Fibroblast of pulmonary artery (primary cell): ENCODE data around the gene OPRD1.
"Not testable (repeated sequence)": the region's sequence is repeated elsewhere in the genome, so short reads cannot be mapped to it uniquely, and the experiment has no call there.

Experiments
- DNase-seq: peaks from one replicate; pipeline ENCODE4 v3.0.0-alpha.2; 2010; ENCODE audit warnings: low read depth
- H3K4me3 ChIP-seq: replicated peaks from 2 replicates; pipeline ENCODE4 v1.5.1; 2011; ENCODE audit warnings: low read depth, mild to moderate bottlenecking, control low read depth, low read length, moderate library complexity
- TF ChIP-seq, protein P1 (sequence below): IDR thresholded peaks from 2 replicates; pipeline ENCODE4 v1.5.1; 2011; ENCODE audit warnings: mild to moderate bottlenecking, control low read depth, low read length, inconsistent platforms; ENCODE audit errors: missing control alignments

Gene OPRD1

GRCh38 chr1:28811766-28812668 lies at the start of gene OPRD1:
Gene OPRD1 (plus strand): TSS chr1:28812170. CDS start chr1:28812384, 214 bp downstream.
- TF ChIP-seq, protein P1, sequence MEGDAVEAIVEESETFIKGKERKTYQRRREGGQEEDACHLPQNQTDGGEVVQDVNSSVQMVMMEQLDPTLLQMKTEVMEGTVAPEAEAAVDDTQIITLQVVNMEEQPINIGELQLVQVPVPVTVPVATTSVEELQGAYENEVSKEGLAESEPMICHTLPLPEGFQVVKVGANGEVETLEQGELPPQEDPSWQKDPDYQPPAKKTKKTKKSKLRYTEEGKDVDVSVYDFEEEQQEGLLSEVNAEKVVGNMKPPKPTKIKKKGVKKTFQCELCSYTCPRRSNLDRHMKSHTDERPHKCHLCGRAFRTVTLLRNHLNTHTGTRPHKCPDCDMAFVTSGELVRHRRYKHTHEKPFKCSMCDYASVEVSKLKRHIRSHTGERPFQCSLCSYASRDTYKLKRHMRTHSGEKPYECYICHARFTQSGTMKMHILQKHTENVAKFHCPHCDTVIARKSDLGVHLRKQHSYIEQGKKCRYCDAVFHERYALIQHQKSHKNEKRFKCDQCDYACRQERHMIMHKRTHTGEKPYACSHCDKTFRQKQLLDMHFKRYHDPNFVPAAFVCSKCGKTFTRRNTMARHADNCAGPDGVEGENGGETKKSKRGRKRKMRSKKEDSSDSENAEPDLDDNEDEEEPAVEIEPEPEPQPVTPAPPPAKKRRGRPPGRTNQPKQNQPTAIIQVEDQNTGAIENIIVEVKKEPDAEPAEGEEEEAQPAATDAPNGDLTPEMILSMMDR = no peak
- no peak within 1 kb of the TSS for H3K4me3 ChIP-seq
- no peak for DNase-seq

GRCh38 chr1:28766532-28767183 lies 45.3 kb upstream of the OPRD1 start:
- TF ChIP-seq, protein P1 = no peak
- H3K4me3 ChIP-seq = no peak overlapping the region
- DNase-seq = no peak

GRCh38 chr1:28770601-28771165 lies 41.3 kb upstream of the OPRD1 start:
- TF ChIP-seq, protein P1 = no peak
- DNase-seq = no peak
- H3K4me3 ChIP-seq = no peak overlapping the region

DNA sequence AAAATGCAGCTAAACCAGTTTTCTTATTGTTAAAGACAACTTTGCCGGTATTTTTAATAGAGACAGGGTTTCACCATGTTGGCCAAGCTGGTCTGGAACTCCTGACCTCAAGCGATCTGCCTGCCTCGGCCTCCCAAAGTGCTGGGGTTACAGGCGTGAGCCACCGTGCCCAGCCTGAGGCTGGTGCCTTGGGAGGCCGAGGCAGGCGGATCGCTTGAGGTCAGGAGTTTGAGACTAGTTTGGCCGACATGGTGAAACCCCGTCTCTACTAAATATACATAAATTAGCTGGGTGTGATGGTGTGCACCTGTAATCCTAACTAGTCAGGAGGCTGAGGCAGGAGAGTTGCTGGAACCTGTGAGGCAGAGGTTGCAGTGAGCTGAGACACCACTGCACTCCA lies 40.0 kb upstream of the OPRD1 start:
- DNase-seq, H3K4me3 ChIP-seq: not testable (repeated sequence)

DNA sequence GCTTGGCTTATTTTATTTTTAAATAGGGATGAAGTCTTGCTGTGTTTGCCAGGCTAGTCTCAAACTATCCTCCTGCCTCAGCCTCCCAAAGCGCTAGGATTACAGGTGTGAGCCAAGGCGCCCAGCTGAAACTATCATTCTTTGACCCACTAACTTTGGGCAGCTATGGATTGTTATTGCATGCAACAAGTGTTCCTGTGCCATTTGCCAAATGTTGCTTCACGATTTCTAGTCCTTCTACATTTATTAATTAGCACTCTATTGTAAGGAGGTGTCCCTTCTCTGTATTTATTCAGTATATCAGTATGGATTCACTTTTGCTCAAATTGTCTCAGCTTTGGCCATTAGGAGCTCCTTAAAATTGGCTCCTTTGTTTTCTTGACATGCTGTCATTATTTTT lies 38.9 kb upstream of the OPRD1 start:
- no peak for DNase-seq
- H3K4me3 ChIP-seq = no peak overlapping the region
- TF ChIP-seq, protein P1 = no peak

- H3K4me3 ChIP-seq = peak overlapping the region; percentile 36
Measured at GRCh38 chr1:28775121-28775942, 36.6 kb upstream of the OPRD1 start.

More at GRCh38 chr1:28775121-28775942, 36.6 kb upstream of the OPRD1 start:
- TF ChIP-seq, protein P1 = no peak
- peak; percentile 63 for DNase-seq
